HCT116 (cell line): Measurements from ENCODE around the gene FDXR. TPM values are rescaled to one million over a fixed set of nuclear protein-coding genes. Genes with fewer than 3 reads are reported as not detected.

Source experiments
- CBX3 ChIP-seq: IDR thresholded peaks from 2 replicates; pipeline ENCODE4 v1.6.1; 2012; ENCODE audit warnings: low read depth
- CEBPB ChIP-seq: IDR thresholded peaks from 2 replicates; pipeline ENCODE4 v1.6.1; 2012; ENCODE audit warnings: low read depth
- CTCF ChIP-seq, 3 experiments: fragments of 200-600 bp in 1 of 3; sonication (generic) in 1 of 3; IDR thresholded peaks in 2 of 3; conservative IDR thresholded peaks in 1 of 3; 2 replicates each; pipeline ENCODE4 v1.5.1; 2012 to 2017; ENCODE audit warnings: low read depth in 2 of 3, low read length in 2 of 3, antibody characterized with exemption in 1 of 3, borderline replicate concordance in 1 of 3, control low read depth in 1 of 3, mild to moderate bottlenecking in 1 of 3, mixed read lengths in 1 of 3, mixed run types in 1 of 3, moderate library complexity in 1 of 3; ENCODE audit not compliant: insufficient read depth in 1 of 3
- EGR1 ChIP-seq: IDR thresholded peaks from 2 replicates; pipeline ENCODE4 v1.6.1; 2012; ENCODE audit warnings: low read depth
- EZH2 ChIP-seq: fragments of 200-600 bp; sonication (generic); IDR thresholded peaks from 2 replicates; pipeline ENCODE4 v1.6.1; 2017; ENCODE audit warnings: antibody characterized with exemption, mixed run types
- FOSL1 ChIP-seq: IDR thresholded peaks from 2 replicates; pipeline ENCODE4 v1.6.1; 2012; ENCODE audit warnings: low read depth
- JUND ChIP-seq: IDR thresholded peaks from 2 replicates; pipeline ENCODE4 v1.6.1; 2012
- POLR2A ChIP-seq: IDR thresholded peaks from 2 replicates; pipeline ENCODE4 v1.7.0; 2011; ENCODE audit warnings: borderline replicate concordance; ENCODE audit not compliant: insufficient read depth, insufficient read length; ENCODE audit errors: extremely low read depth
- RAD21 ChIP-seq: IDR thresholded peaks from 2 replicates; pipeline ENCODE4 v1.6.1; 2012; ENCODE audit warnings: low read depth, mild to moderate bottlenecking
- SP1 ChIP-seq: IDR thresholded peaks from 2 replicates; pipeline ENCODE4 v1.6.1; 2012; ENCODE audit warnings: low read depth
- ZFX ChIP-seq: fragments of 450-650 bp; IDR thresholded peaks from 2 replicates; pipeline ENCODE4 v1.6.1; 2017
- ZNF274 ChIP-seq: fragments of 200-500 bp; sonication (Bioruptor generic); IDR thresholded peaks from 2 replicates; pipeline ENCODE4 v1.6.1; 2014; ENCODE audit warnings: mild to moderate bottlenecking, low read depth, low read length, inconsistent platforms
- total RNA-seq: library from RNA; stranded (reverse); gene quantifications from one replicate; pipeline ENCODE4 v1.2.1, GENCODE V29; 2021; ENCODE audit not compliant: unreplicated experiment
- TF ChIP-seq, protein P1 (sequence below): IDR thresholded peaks from 2 replicates; pipeline ENCODE4 v1.6.1; 2011; ENCODE audit warnings: mild to moderate bottlenecking, low read length, moderate library complexity; ENCODE audit not compliant: insufficient replicate concordance; ENCODE audit errors: extremely low read depth

FDXR gene
- total RNA-seq, 1 experiment from 2014 or later, result 98.8 TPM

GRCh38 chr17:74842599-74843351 is 30.0 kb downstream of the FDXR start (continued):
- TF ChIP-seq ZNF274 (no peak), RAD21 (no peak; the same call in none of the 2 replicates), ZFX (peak; percentile 87; the same call in 1 of the 2 replicates), EGR1 (no peak; the same call in 1 of the 2 replicates), CTCF (IDR thresholded peaks at IDR 0.05 in 2 of 3, conservative IDR thresholded peaks at IDR 0.05 in 1 of 3; ENCODE audit: borderline replicate concordance in 1 of 3, insufficient read depth in 1 of 3, low read depth in 2 of 3, low read length in 2 of 3) (peak in 2 of 3 experiments; percentile 58 to 65; a peak in 5 of 6 replicates), POLR2A (peak; percentile 36), EZH2 (no peak), FOSL1 (no peak), SP1 (no peak), CBX3 (no peak), CEBPB (no peak), JUND (no peak)
- TF ChIP-seq, protein P1, sequence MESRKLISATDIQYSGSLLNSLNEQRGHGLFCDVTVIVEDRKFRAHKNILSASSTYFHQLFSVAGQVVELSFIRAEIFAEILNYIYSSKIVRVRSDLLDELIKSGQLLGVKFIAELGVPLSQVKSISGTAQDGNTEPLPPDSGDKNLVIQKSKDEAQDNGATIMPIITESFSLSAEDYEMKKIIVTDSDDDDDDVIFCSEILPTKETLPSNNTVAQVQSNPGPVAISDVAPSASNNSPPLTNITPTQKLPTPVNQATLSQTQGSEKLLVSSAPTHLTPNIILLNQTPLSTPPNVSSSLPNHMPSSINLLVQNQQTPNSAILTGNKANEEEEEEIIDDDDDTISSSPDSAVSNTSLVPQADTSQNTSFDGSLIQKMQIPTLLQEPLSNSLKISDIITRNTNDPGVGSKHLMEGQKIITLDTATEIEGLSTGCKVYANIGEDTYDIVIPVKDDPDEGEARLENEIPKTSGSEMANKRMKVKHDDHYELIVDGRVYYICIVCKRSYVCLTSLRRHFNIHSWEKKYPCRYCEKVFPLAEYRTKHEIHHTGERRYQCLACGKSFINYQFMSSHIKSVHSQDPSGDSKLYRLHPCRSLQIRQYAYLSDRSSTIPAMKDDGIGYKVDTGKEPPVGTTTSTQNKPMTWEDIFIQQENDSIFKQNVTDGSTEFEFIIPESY, result no peak
